ENCODE measurements around the gene TNFRSF17. TPM values are rescaled to one million over a fixed set of nuclear protein-coding genes. Genes with fewer than 3 reads are reported as not detected.

The TNFRSF17 gene
- total and polyA plus RNA-seq, 10 of the 15 experiments (the other 5 are each of a cell fraction or from before 2014, with no cell fraction given) = 106 to 461 (median 179) TPM

GRCh38 chr16:12009462-12009861, 44.5 kb downstream of the TNFRSF17 start:
- no peak overlapping the region for H3K27ac ChIP-seq (ENCODE audit: control insufficient read depth, insufficient read depth)
- H3K27me3 ChIP-seq (replicated peaks in 1 of 2; ENCODE audit: control insufficient read depth in 2 of 2, insufficient read depth in 2 of 2, low read length in 1 of 2) = no peaks in the 10 kb centered on the region
- RAD21 ChIA-PET (ENCODE audit: unreplicated experiment) = interaction anchor here (0.6 to 0.9 kb wide), 2 partner anchors 14 to 58 kb away, joined by 4 read pairs; no protein-coding TSS in a partner anchor
- H3K36me3 ChIP-seq (ENCODE audit: control insufficient read depth in 2 of 2, insufficient read depth in 2 of 2, low read length in 1 of 2) = peaks cover 3 to 6% of the 10 kb centered on the region in 2 experiments; a peak in 3 of 4 replicates
- no peak overlapping the region for H3K4me3 ChIP-seq
- no peak for TF ChIP-seq EGR1 (IDR thresholded peaks at IDR 0.05; ENCODE audit: borderline replicate concordance in 1 of 2, low read depth in 2 of 2, low read length in 2 of 2)
- TF ChIP-seq ATF3 (IDR thresholded peaks at IDR 0.05; ENCODE audit: borderline replicate concordance, extremely low read depth, low read depth, low read length) = no peak
- no peak for TF ChIP-seq RELA (IDR thresholded peaks at IDR 0.05; ENCODE audit: borderline replicate concordance, partially characterized antibody)
- no peak for TF ChIP-seq NFYA (IDR thresholded peaks at IDR 0.05; ENCODE audit: borderline replicate concordance, low read depth, low read length)
- no peak for TF ChIP-seq CREB1 (IDR thresholded peaks at IDR 0.05; ENCODE audit: low read depth)
- TF ChIP-seq ZNF384 (IDR thresholded peaks at IDR 0.05; ENCODE audit: borderline replicate concordance, low read depth, low read length) = no peak
- TF ChIP-seq FOS (IDR thresholded peaks at IDR 0.05; ENCODE audit: borderline replicate concordance, extremely low read depth, insufficient read length) = no peak
- TF ChIP-seq, protein P1, sequence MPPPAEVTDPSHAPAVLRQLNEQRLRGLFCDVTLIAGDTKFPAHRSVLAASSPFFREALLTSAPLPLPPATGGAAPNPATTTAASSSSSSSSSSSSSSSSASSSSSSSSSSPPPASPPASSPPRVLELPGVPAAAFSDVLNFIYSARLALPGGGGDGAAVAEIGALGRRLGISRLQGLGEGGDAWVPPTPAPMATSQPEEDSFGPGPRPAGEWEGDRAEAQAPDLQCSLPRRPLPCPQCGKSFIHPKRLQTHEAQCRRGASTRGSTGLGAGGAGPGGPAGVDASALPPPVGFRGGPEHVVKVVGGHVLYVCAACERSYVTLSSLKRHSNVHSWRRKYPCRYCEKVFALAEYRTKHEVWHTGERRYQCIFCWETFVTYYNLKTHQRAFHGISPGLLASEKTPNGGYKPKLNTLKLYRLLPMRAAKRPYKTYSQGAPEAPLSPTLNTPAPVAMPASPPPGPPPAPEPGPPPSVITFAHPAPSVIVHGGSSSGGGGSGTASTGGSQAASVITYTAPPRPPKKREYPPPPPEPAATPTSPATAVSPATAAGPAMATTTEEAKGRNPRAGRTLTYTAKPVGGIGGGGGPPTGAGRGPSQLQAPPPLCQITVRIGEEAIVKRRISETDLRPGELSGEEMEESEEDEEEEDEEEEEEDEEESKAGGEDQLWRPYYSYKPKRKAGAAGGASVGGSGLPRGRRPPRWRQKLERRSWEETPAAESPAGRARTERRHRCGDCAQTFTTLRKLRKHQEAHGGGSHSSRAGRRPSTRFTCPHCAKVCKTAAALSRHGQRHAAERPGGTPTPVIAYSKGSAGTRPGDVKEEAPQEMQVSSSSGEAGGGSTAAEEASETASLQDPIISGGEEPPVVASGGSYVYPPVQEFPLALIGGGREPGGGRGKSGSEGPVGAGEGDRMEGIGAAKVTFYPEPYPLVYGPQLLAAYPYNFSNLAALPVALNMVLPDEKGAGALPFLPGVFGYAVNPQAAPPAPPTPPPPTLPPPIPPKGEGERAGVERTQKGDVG (CRISPR knock-in tag; IDR thresholded peaks at IDR 0.05) = no peak
- TF ChIP-seq RFX5 (IDR thresholded peaks at IDR 0.05; ENCODE audit: low read depth, low read length) = no peak
- TF ChIP-seq RAD51 (IDR thresholded peaks at IDR 0.05) = no peak
- TF ChIP-seq ESRRA (IDR thresholded peaks at IDR 0.05; ENCODE audit: low read length) = no peak
- no peak for TF ChIP-seq ZNF24 (IDR thresholded peaks at IDR 0.05)
- TF ChIP-seq ZNF274 (IDR thresholded peaks at IDR 0.05; ENCODE audit: insufficient read depth, insufficient read length) = no peak
- TF ChIP-seq CBX5 (IDR thresholded peaks at IDR 0.05; ENCODE audit: low read depth) = no peak
- no peak for TF ChIP-seq SKIL (IDR thresholded peaks at IDR 0.05; ENCODE audit: low read depth, poor library complexity, severe bottlenecking)
- in situ Hi-C loops (cut with MboI) = no loop called here
- H4K20me1 ChIP-seq (ENCODE audit: control insufficient read depth, insufficient read depth) = no peaks in the 10 kb centered on the region; the same call in 1 of the 2 replicates
- H3K4me2 ChIP-seq (ENCODE audit: control insufficient read depth, insufficient read depth) = no peak overlapping the region
- H3K79me2 ChIP-seq (ENCODE audit: control insufficient read depth, insufficient read depth, low read length) = no peaks in the 10 kb centered on the region
- H3K9ac ChIP-seq (ENCODE audit: control insufficient read depth, insufficient read depth, low read length) = no peak overlapping the region
- no peaks in the 10 kb centered on the region; the same call in 1 of the 2 replicates for H3K4me1 ChIP-seq (ENCODE audit: control insufficient read depth, insufficient read depth, low read length)
- H2AFZ ChIP-seq (ENCODE audit: control insufficient read depth, low read depth, low read length) = no peak overlapping the region
- no peak for FAIRE-seq
- no peak for ATAC-seq
- no peaks in the 10 kb centered on the region for H3K9me3 ChIP-seq (replicated peaks; ENCODE audit: control insufficient read depth, insufficient read depth, low read length)
- SMC1A ChIA-PET (ENCODE audit: uncharacterized antibody, unreplicated experiment) = interaction anchor here (0.8 to 1.6 kb wide), 6 partner anchors 12 to 64 kb away, joined by 3 to 4 read pairs (median 3); no protein-coding TSS in a partner anchor
- no peak for DNase-seq (ENCODE audit: low read depth, low spot score)
- POLR2A ChIA-PET = interaction anchor here (1.1 to 1.5 kb wide), 2 partner anchors 9 to 20 kb away, joined by 3 read pairs; no protein-coding TSS in a partner anchor
- 81% methylated on average over 7 of the region's 7 CpGs for WGBS (ENCODE audit: insufficient coverage, insufficient replicate concordance, low lambda C conversion rate, missing lambda C conversion rate)
- CTCF ChIA-PET = interaction anchor here (1.0 to 2.4 kb wide), 2 partner anchors 60 to 86 kb away, joined by 3 to 6 read pairs; no protein-coding TSS in a partner anchor
- BruUV-seq (replicated peaks) = no TSS peak
- intact Hi-C loops (cut with micrococcal nuclease; ENCODE audit: unreplicated experiment) = no loop called here
